22Rv1 (cell line): ENCODE results near the gene LAMB4.

Experiments used
- H3K27ac ChIP-seq: fragments of 450-650 bp; 2 replicates; pipeline ENCODE4 v1.5.1; 2017
- ZFX ChIP-seq: fragments of 450-650 bp; IDR thresholded peaks from 2 replicates; pipeline ENCODE4 v1.6.1; 2017; ENCODE audit warnings: antibody characterized with exemption, borderline replicate concordance
- TF ChIP-seq, protein P1 (sequence below): fragments of 450-650 bp; IDR thresholded peaks from 2 replicates; pipeline ENCODE4 v1.5.1; 2017; ENCODE audit warnings: mild to moderate bottlenecking

LAMB4 gene

DNA sequence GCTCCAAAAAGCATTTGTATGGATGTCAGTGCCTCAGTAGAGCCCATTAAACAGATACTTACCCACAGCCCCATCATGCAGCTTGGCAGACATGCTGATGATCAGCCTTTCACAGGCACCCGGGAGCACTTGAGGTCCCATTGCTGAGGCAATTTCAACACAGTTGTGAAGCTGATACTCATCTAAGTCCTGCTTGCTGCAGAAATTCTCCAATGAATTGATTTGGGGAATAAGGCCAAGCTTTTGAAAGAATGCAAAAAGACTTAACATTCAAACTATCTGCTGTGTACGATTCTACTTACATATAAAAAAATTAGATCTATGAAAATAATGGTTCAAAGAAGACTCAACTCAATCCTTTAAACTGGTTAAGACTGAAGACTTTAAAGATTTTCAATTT is 60.5 kb downstream of the LAMB4 start:
- no peak overlapping the region for H3K27ac ChIP-seq
- TF ChIP-seq, protein P1, sequence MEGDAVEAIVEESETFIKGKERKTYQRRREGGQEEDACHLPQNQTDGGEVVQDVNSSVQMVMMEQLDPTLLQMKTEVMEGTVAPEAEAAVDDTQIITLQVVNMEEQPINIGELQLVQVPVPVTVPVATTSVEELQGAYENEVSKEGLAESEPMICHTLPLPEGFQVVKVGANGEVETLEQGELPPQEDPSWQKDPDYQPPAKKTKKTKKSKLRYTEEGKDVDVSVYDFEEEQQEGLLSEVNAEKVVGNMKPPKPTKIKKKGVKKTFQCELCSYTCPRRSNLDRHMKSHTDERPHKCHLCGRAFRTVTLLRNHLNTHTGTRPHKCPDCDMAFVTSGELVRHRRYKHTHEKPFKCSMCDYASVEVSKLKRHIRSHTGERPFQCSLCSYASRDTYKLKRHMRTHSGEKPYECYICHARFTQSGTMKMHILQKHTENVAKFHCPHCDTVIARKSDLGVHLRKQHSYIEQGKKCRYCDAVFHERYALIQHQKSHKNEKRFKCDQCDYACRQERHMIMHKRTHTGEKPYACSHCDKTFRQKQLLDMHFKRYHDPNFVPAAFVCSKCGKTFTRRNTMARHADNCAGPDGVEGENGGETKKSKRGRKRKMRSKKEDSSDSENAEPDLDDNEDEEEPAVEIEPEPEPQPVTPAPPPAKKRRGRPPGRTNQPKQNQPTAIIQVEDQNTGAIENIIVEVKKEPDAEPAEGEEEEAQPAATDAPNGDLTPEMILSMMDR, result no peak

DNA sequence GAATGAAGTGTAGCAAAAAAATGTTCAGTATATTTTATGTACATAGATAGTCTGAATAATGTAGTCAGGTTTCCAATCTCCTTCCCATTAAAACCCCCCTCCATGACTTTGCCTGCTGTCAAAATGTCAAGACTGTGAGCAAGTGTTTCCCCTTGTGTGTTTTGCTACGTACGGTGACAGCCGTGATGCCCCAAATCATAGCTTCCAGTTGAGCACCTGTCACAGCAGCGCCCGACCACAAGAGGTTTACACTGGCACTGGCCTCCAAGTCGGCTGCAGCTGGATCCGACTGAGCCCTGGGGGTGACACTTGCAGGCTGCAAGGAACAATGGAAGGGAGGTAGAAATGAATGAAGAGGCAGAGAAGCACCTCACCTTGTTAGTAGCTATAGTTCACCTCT is 62.3 kb downstream of the LAMB4 start:
- no peak for TF ChIP-seq ZFX
- TF ChIP-seq, protein P1, result no peak
- H3K27ac ChIP-seq, result no peak overlapping the region

DNA sequence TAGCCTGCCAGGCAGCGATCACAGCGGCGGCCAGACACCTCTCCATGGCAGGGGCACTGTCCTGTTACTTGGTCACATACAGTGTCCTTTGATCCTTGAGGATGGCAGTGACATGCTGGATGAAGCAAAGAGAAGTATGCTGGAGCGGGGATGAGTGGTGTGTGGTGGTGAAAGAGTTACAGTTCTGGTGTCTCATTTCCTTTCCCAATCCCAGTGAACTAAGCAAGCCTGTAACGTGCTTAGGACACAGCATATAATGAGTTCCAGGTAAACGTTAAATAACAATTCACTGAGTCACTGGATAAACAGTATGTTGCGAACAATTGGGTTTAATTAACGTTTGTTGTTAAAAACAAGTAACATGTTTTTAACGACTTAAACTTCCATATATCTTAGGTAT is 63.7 kb downstream of the LAMB4 start:
- no peak overlapping the region for H3K27ac ChIP-seq

DNA sequence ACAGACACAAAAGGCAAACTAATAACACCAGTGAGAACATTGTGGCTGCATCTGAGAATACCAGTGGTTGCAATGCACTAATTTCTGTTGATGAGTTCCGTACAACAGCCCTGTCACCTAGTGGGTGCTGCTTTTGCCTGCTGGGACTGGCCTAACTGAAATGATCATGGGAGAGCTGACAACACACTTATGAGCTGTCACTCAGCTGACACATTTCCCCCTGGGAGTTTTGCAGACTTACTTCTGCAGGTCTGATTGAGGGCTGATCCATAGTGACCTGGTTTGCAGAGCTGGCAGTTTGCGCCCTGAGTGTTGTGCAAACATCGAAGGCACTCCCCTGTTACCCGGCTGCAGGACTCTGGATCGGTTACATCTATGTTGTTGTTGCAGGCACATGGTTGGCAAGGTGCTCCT is 66.6 kb downstream of the LAMB4 start:
- no peak overlapping the region for H3K27ac ChIP-seq
- no peak for TF ChIP-seq ZFX
- TF ChIP-seq, protein P1, result no peak

More for the DNA sequence above, 63.7 kb downstream of the LAMB4 start:
- TF ChIP-seq, protein P1, result no peak
- TF ChIP-seq ZFX, result no peak

DNA sequence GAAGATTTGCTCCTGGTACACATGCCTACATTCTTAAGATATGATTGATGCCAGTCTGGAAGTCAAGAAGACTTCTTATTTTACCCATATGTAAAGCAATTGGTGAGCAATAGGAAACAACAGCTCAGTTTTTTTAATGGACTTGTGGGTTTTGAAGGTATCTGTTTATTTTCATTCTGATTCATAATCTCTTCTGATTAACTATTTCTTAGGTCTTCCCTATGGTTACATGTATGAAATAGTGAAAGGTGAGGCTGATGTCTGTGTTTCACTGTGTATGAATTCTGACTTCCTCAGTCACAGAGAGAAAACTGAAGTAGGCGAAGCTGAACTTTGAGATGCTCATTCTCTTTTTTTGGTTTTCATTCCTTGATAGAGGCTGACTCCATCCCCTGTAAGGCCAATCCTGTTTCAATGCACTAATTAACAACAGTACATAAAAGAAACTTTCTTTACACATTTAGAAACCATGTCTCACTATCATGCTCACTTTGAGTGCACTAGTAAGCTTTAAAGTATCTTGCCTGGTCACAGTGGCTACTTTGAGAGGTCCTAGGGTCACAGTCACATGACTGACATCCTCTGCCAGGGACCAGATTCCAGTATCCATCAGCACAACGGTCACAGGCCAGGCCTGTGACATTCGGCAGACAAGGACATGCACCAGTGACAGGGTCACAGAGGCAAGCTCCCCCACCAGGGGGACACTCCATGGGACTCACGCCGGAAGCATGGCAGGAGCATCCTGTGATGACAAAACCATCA is 67.7 kb downstream of the LAMB4 start:
- TF ChIP-seq ZFX, result no peak
- TF ChIP-seq, protein P1, result no peak
- H3K27ac ChIP-seq, result no peak overlapping the region

DNA sequence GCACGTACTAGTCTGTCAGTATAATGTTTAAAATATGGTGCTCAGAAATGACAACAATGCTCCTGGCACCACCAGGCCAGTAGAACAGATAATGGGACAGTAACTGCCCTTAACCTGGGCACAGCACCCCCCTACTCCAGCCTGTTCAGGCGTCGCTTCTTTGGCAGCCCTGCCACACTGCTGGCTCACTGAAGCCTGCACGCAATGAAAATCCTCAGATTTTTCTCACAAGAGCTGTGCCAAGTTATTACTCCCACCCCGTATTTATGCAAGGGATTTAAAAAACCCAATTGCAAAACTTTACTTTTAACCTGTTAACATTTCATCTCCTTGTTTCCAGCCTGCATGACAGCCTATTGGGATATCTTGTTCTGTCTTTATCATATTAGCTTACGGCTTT is 70.6 kb downstream of the LAMB4 start:
- H3K27ac ChIP-seq, result no peak overlapping the region
- no peak for TF ChIP-seq ZFX
- TF ChIP-seq, protein P1, result no peak

DNA sequence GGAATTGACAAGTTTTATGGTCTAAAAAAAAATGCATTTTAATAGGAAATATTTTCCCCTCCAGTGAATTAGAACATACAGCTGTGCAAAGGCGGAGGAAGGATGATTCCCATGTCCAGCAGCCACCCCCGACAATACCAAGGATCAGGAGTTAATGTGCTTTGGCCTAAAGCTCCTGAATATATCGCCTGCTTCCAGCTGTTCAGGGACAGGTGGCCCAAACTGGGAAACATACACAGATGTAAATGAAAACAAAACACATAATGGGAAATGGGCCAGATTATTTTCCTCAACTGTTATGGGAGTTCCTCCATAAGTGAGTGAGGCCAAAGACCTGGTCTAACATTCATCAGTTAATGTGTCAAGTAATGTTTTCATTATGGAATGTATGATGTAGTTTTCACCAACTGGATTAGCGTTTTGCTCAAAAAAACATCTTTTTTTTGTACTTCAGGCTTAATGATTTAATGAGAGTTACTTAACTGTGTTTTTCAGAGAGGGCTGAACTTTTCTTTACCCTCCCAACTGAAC is 72.1 kb downstream of the LAMB4 start:
- H3K27ac ChIP-seq, result no peak overlapping the region
- TF ChIP-seq ZFX, result no peak
- TF ChIP-seq, protein P1, result no peak
